SU-DHL-6 (cell line): Measurements from ENCODE around the gene ILRUN.

ENCODE experiments used
- H2AFZ ChIP-seq: fragments of 200-600 bp; sonication (generic); 2 replicates; pipeline ENCODE4 v1.6.1; 2014; ENCODE audit warnings: low read depth, mild to moderate bottlenecking, moderate library complexity, mixed read lengths, antibody characterized with exemption, low read length; ENCODE audit not compliant: severe bottlenecking
- H3F3A ChIP-seq: fragments of 200-600 bp; shearing (Covaris generic); 2 replicates; pipeline ENCODE4 v1.6.0; 2016; ENCODE audit warnings: antibody characterized with exemption, mild to moderate bottlenecking; ENCODE audit not compliant: insufficient read depth
- H3K27ac ChIP-seq: fragments of 200-600 bp; sonication (generic); 2 replicates; pipeline ENCODE4 v1.5.1; 2016; ENCODE audit warnings: low read depth, mild to moderate bottlenecking, low read length, moderate library complexity, mixed read lengths
- H3K27me3 ChIP-seq: fragments of 200-600 bp; sonication (generic), shearing (Covaris generic); 2 replicates; pipeline ENCODE4 v1.6.0; 2014; ENCODE audit warnings: mild to moderate bottlenecking, low read length
- H3K36me3 ChIP-seq: fragments of 200-600 bp; sonication (generic); 2 replicates; pipeline ENCODE4 v1.6.1; 2014; ENCODE audit warnings: mild to moderate bottlenecking, low read length, mixed read lengths
- H3K4me2 ChIP-seq: fragments of 300-600, 200-600 bp; shearing (Covaris generic), sonication (generic); 2 replicates; pipeline ENCODE4 v1.6.0; 2014; ENCODE audit warnings: low read length, low read depth, mild to moderate bottlenecking; ENCODE audit not compliant: poor library complexity, severe bottlenecking
- H3K4me3 ChIP-seq: fragments of 200-600 bp; sonication (generic); 2 replicates; pipeline ENCODE4 v1.5.1; 2014; ENCODE audit warnings: antibody characterized with exemption, low read length, mild to moderate bottlenecking, mixed read lengths; ENCODE audit not compliant: insufficient read depth, poor library complexity, severe bottlenecking
- H3K79me2 ChIP-seq: fragments of 200-600 bp; sonication (generic); 2 replicates; pipeline ENCODE4 v1.6.1; 2014; ENCODE audit warnings: mild to moderate bottlenecking, low read length, moderate library complexity; ENCODE audit not compliant: insufficient read depth
- H3K9ac ChIP-seq: fragments of 200-600 bp; sonication (generic); 2 replicates; pipeline ENCODE4 v1.7.0; 2014; ENCODE audit warnings: mild to moderate bottlenecking, low read length
- H3K9me2 ChIP-seq: fragments of 200-600 bp; sonication (generic); replicated peaks from 2 replicates; pipeline ENCODE4 v1.6.1; 2014; ENCODE audit warnings: low read length; ENCODE audit not compliant: insufficient read depth
- H3K9me3 ChIP-seq: fragments of 200-600 bp; sonication (generic); 2 replicates; pipeline ENCODE4 v1.6.1; 2014; ENCODE audit warnings: low read length, mixed read lengths; ENCODE audit not compliant: insufficient read depth
- H4K20me1 ChIP-seq: fragments of 200-600 bp; sonication (generic); 2 replicates; pipeline ENCODE4 v1.6.1; 2014; ENCODE audit warnings: low read depth, mild to moderate bottlenecking, antibody characterized with exemption, low read length, moderate library complexity, mixed read lengths
- CTCF ChIP-seq: fragments of 200-600 bp; sonication (generic); IDR thresholded peaks from one replicate; pipeline ENCODE4 v1.5.1; 2017; ENCODE audit warnings: antibody characterized with exemption, mild to moderate bottlenecking, low read length, moderate library complexity; ENCODE audit not compliant: insufficient read depth, poor library complexity, severe bottlenecking
- EZH2phosphoT487 ChIP-seq: fragments of 200-600 bp; sonication (generic), shearing (Covaris generic); conservative IDR thresholded peaks from 2 replicates; pipeline ENCODE4 v1.6.1; 2018; ENCODE audit warnings: mild to moderate bottlenecking, antibody characterized with exemption, low read length, moderate library complexity, mixed read lengths

ILRUN gene

DNA sequence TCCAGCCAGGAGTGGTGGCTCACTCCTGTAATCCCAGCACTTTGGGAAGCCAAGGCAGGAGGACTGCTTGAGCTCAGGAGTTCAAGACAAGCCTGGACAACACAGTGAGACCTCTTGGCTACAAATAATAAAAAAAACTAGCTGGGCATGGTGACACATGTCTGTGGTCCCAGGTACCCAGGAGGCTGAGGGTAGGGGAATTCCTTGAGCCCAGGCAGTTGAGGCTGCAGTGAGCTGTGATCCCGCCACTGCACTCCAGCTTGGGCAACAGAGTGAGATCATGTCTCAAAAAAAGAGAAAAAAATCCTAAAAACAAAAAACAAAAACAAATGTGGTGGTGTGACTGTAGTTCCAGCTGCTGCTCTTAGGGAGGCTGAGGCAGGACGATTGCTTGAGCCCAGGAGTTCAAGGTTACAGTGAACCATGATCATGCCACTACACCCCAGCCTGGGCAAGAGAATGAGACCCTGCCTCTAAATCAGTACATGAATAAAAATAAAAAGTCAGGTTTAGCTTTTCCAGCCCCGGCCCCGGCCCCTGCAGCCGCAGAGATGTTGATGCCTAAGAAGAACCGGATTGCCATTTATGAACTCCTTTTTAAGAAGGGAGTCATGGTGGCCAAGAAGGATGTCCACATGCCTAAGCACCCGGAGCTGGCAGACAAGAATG is 47.2 kb upstream of the ILRUN start:
- no peak for TF ChIP-seq EZH2phosphoT487
- no peak for TF ChIP-seq CTCF
- Histone ChIP-seq H3K9ac (no peak overlapping the region), H4K20me1 (no peaks in the 10 kb centered on the region), H3K4me2 (no peak overlapping the region), H3K27ac (no peak overlapping the region), H3F3A (no peaks in the 10 kb centered on the region), H3K9me2 (no peaks in the 10 kb centered on the region), H3K4me3 (no peak overlapping the region), H3K9me3 (no peaks in the 10 kb centered on the region), H3K27me3 (no peaks in the 10 kb centered on the region), H3K36me3 (no peaks in the 10 kb centered on the region), H3K79me2 (no peaks in the 10 kb centered on the region), H2AFZ (no peak overlapping the region)

- TF ChIP-seq EZH2phosphoT487, result no peak
- TF ChIP-seq CTCF, result no peak
- Histone ChIP-seq H3K9me3 (no peaks in the 10 kb centered on the region), H3K27ac (no peak overlapping the region), H3K9ac (no peak overlapping the region), H3K4me2 (no peak overlapping the region), H2AFZ (no peak overlapping the region), H3K27me3 (no peaks in the 10 kb centered on the region), H4K20me1 (no peaks in the 10 kb centered on the region), H3K9me2 (no peaks in the 10 kb centered on the region), H3K4me3 (no peak overlapping the region), H3F3A (no peaks in the 10 kb centered on the region), H3K79me2 (no peaks in the 10 kb centered on the region), H3K36me3 (no peaks in the 10 kb centered on the region)
Observed at GRCh38 chr6:34742094-34742493, 45.5 kb upstream of the ILRUN start.

GRCh38 chr6:34736823-34737222 is 40.3 kb upstream of the ILRUN start:
- TF ChIP-seq CTCF (no peak), EZH2phosphoT487 (no peak)
- Histone ChIP-seq H2AFZ (no peak overlapping the region), H3K27me3 (no peaks in the 10 kb centered on the region), H3K9me3 (no peaks in the 10 kb centered on the region), H3K4me2 (no peak overlapping the region), H3K27ac (no peak overlapping the region), H3K4me3 (no peak overlapping the region), H3K36me3 (no peaks in the 10 kb centered on the region), H3K9ac (no peak overlapping the region), H3K79me2 (no peaks in the 10 kb centered on the region), H4K20me1 (no peaks in the 10 kb centered on the region), H3F3A (no peaks in the 10 kb centered on the region), H3K9me2 (no peaks in the 10 kb centered on the region)
